ENCODE data around the gene GIMAP8. TPM values are rescaled to one million over a fixed set of nuclear protein-coding genes. Genes with fewer than 3 reads are reported as not detected.
"Not testable (repeated sequence)": the region's sequence is repeated elsewhere in the genome, so short reads cannot be mapped to it uniquely, and the experiment has no call there.

The GIMAP8 gene
- total RNA-seq, 4 donors from 2014 or later, result 0.38 to 12.2 (median 2.4) TPM

- Histone ChIP-seq H3K36me3 (no peaks in the 10 kb centered on the region), H3K27me3 (peaks cover 0 to 18% (median 0%) of the 10 kb centered on the region in 4 donors), H3K9me3 (no peaks in the 10 kb centered on the region), H3K27ac (peak overlapping the region; percentile 50 to 85 (median 77)), H3K4me1 (peaks cover 2 to 20% (median 10%) of the 10 kb centered on the region in 3 donors), H3K4me3 (peak overlapping the region; percentile 19 to 66 (median 48))
- 56 to 58% methylated on average over 11 to 16 of the region's 19 CpGs for WGBS, 2 donors
- DNase-seq, result no peak
- TF ChIP-seq, protein P1, sequence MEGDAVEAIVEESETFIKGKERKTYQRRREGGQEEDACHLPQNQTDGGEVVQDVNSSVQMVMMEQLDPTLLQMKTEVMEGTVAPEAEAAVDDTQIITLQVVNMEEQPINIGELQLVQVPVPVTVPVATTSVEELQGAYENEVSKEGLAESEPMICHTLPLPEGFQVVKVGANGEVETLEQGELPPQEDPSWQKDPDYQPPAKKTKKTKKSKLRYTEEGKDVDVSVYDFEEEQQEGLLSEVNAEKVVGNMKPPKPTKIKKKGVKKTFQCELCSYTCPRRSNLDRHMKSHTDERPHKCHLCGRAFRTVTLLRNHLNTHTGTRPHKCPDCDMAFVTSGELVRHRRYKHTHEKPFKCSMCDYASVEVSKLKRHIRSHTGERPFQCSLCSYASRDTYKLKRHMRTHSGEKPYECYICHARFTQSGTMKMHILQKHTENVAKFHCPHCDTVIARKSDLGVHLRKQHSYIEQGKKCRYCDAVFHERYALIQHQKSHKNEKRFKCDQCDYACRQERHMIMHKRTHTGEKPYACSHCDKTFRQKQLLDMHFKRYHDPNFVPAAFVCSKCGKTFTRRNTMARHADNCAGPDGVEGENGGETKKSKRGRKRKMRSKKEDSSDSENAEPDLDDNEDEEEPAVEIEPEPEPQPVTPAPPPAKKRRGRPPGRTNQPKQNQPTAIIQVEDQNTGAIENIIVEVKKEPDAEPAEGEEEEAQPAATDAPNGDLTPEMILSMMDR (IDR thresholded peaks at IDR 0.05), result no peak
- TF ChIP-seq POLR2A (IDR thresholded peaks at IDR 0.05), result peak in 1 of 4 donors; percentile 56
- intact Hi-C loops (cut with DNase I), result loop anchor here (10.0 kb wide), 1 partner anchor 184 kb away; the partner anchor contains the start of gene GIMAP6
These were observed 815 bp downstream of the GIMAP8 start for GRCh38 chr7:150451097-150451793.

DNA sequence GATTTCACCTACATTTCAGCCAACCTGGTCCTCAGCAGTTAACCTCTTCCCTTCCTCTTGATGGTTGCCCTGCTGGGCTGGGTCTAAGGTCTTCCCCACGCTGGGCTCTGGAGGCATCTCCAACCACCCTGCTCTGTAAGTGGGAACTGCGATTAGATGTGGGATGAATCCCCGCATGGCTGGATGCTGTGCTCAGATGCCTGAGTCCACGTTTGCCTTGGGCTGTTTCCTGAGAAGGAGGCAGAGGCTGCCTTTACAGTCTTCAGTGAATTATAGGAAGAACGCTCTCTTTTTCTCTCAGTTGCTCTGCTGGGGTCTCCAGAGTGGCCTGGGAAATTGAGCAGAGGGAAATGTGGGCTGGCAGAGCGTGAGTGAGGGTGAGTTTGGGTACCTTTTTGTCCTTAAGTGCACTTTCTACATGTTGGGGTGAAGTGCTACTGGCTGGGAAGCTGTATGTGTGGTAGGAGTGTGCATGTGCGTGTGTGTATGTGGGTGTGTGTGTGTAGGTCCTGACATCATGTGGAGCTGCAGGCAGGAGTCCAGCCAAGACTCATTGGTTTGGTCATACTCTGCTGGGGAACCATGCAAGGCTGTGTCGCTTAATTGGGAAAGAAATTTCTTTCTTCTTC, 1.5 kb downstream of the GIMAP8 start:
- intact Hi-C loops (cut with DNase I), result loop anchor here (10.0 kb wide), 1 partner anchor 183 kb away; the partner anchor contains the start of gene GIMAP6
- TF ChIP-seq POLR2A (IDR thresholded peaks at IDR 0.05), result no peak
- TF ChIP-seq, protein P1 (IDR thresholded peaks at IDR 0.05), result no peak
- DNase-seq, result no peak
- H3K4me1 ChIP-seq, result peaks cover 2 to 20% (median 10%) of the 10 kb centered on the region in 3 donors
- no peaks in the 10 kb centered on the region for H3K9me3 ChIP-seq
- peaks cover 0 to 18% (median 0%) of the 10 kb centered on the region in 4 donors for H3K27me3 ChIP-seq
- H3K4me3 ChIP-seq, result peak overlapping the region; percentile 19 to 66 (median 48)
- H3K36me3 ChIP-seq, result no peaks in the 10 kb centered on the region
- peak overlapping the region; percentile 50 to 85 (median 77) for H3K27ac ChIP-seq
- 53 to 63% methylated on average over 6 to 8 of the region's 8 CpGs for WGBS, 2 donors

DNA sequence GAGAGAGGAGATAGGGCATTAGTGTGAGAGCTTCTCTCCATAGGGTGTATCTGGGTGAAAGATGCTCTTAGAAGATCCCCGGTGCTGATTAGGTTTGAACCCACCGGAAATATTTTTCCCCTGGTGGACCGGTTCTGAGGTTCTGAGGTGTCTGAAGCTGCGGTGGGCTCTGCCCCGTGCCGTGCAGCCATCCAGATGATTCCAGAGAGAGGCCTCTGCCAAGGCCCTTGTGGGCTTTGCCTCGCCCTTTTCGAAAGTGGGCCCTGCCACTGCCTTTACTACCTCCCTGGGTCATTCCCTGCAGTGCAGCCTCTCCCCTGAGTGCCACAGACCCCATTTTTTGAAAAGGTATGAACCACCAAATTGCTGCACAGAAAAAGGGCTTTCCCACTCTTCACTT, 2.8 kb downstream of the GIMAP8 start:
- no peaks in the 10 kb centered on the region for H3K9me3 ChIP-seq
- intact Hi-C loops (cut with DNase I), result loop anchor here (10.0 kb wide), 1 partner anchor 182 kb away; the partner anchor contains the start of gene GIMAP6
- no peaks in the 10 kb centered on the region for H3K36me3 ChIP-seq
- no peak for DNase-seq
- TF ChIP-seq, protein P1 (IDR thresholded peaks at IDR 0.05), result no peak
- TF ChIP-seq POLR2A (IDR thresholded peaks at IDR 0.05), result no peak
- peak overlapping the region in 2 of 4 donors; percentile 31 to 50 for H3K27ac ChIP-seq
- H3K27me3 ChIP-seq, result peaks cover 0 to 18% (median 0%) of the 10 kb centered on the region in 4 donors
- H3K4me1 ChIP-seq, result peaks cover 2 to 19% (median 10%) of the 10 kb centered on the region in 3 donors
- WGBS, 2 donors, result 53 to 73% methylated on average over 4 to 6 of the region's 8 CpGs
- H3K4me3 ChIP-seq, result peak overlapping the region in 3 of 4 donors; percentile 45 to 66 (median 50)

DNA sequence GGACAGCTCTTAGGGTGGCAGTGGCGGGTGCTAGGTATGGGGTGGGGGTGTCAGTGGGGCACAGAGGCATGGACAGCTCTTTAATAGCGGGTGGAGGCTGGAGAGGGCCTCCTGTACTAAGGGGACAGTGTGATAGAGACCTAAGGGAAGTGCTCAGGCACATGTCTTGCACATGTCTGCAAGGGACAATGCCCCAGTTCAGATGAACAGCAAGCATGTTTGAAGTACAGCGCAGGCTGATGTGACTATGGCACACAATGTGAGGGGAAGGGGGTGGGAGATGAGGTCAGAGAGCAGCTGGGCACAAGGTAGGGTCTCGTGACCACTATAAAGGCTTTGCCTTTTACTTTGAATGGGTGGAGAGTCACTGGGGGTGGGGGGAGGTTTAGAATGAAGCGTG, 3.5 kb downstream of the GIMAP8 start:
- H3K4me3 ChIP-seq, result peak overlapping the region in 2 of 4 donors; percentile 50 to 66
- H3K4me1 ChIP-seq, result peaks cover 2 to 12% (median 8%) of the 10 kb centered on the region in 3 donors
- TF ChIP-seq POLR2A (IDR thresholded peaks at IDR 0.05), result no peak
- TF ChIP-seq, protein P1 (IDR thresholded peaks at IDR 0.05), result no peak
- H3K36me3 ChIP-seq, result no peaks in the 10 kb centered on the region
- intact Hi-C loops (cut with DNase I), result loop anchor here (10.0 kb wide), 1 partner anchor 181 kb away; the partner anchor contains the start of gene GIMAP6
- no peak for DNase-seq
- H3K9me3 ChIP-seq, result no peaks in the 10 kb centered on the region
- 78 to 92% methylated on average over 4 to 5 of the region's 5 CpGs for WGBS, 2 donors
- peaks cover 0 to 18% (median 0%) of the 10 kb centered on the region in 4 donors for H3K27me3 ChIP-seq
- H3K27ac ChIP-seq, result peak overlapping the region in 2 of 4 donors; percentile 31 to 51

DNA sequence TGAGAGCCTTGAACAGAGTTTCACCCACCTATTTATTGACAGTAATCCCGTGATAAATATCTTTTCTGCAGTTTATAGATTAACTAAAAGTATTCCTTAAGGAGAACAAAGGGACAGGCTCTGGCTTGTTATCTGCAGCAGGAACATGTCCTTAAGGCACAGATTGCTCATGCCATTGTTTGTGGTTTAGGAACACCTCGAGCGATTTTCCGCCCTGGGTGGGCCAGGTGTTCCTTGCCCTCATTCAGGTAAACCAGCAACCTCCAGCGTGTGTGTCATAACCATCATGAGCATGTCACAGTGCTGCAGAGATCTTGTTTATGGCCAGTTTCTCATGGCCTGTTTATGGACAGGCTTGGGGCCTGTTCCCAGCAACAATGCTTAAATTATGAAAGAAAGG, 6.6 kb downstream of the GIMAP8 start:
- not testable (repeated sequence) for H3K4me3 ChIP-seq, DNase-seq, H3K36me3 ChIP-seq, H3K27me3 ChIP-seq, H3K27ac ChIP-seq, H3K9me3 ChIP-seq, H3K4me1 ChIP-seq
- 46 to 62% methylated on average over 5 of the region's 5 CpGs for WGBS, 2 donors
- intact Hi-C loops (cut with DNase I), result loop anchor here (10.0 kb wide), 1 partner anchor 178 kb away; the partner anchor contains the start of gene GIMAP6
